H9 (cell line): Measurements from ENCODE around the gene COL4A2. TPM values are rescaled to one million over a fixed set of nuclear protein-coding genes. Genes with fewer than 3 reads are reported as not detected.

ENCODE experiments used
- DNase-seq: peaks from one replicate; pipeline ENCODE4 v3.0.0-alpha.2; 2017
- H2AFZ ChIP-seq: one replicate; pipeline ENCODE4 v1.6.1; 2013; ENCODE audit warnings: mild to moderate bottlenecking, low read length, control low read depth, moderate library complexity
- H2AK5ac ChIP-seq: 2 replicates; pipeline ENCODE4 v1.6.1; 2013; ENCODE audit warnings: low read length, control low read depth, mixed read lengths; ENCODE audit not compliant: insufficient read length
- H2BK120ac ChIP-seq: one replicate; pipeline ENCODE4 v1.6.1; 2013; ENCODE audit warnings: low read depth, mild to moderate bottlenecking, low read length, control low read depth, inconsistent platforms; ENCODE audit not compliant: poor library complexity, severe bottlenecking
- H2BK12ac ChIP-seq: 2 replicates; pipeline ENCODE4 v1.6.1; 2013; ENCODE audit warnings: low read length, control low read depth, mixed read lengths, low read depth; ENCODE audit not compliant: insufficient read length
- H2BK15ac ChIP-seq: 2 replicates; pipeline ENCODE4 v1.6.1; 2013; ENCODE audit warnings: low read depth, low read length, control low read depth
- H2BK20ac ChIP-seq: one replicate; pipeline ENCODE4 v1.6.1; 2013; ENCODE audit warnings: low read depth, mild to moderate bottlenecking, low read length, control low read depth, inconsistent platforms; ENCODE audit not compliant: poor library complexity, severe bottlenecking
- H2BK5ac ChIP-seq: 2 replicates; pipeline ENCODE4 v1.6.1; 2013; ENCODE audit warnings: low read length, control low read depth, mixed read lengths; ENCODE audit not compliant: insufficient read length
- H3K14ac ChIP-seq: 2 replicates; pipeline ENCODE4 v1.6.1; 2013; ENCODE audit warnings: low read length, control low read depth; ENCODE audit not compliant: insufficient read depth
- H3K18ac ChIP-seq: 2 replicates; pipeline ENCODE4 v1.6.1; 2013; ENCODE audit warnings: low read depth, mild to moderate bottlenecking, mixed read lengths, low read length, control low read depth; ENCODE audit not compliant: insufficient read length
- H3K23ac ChIP-seq: 2 replicates; pipeline ENCODE4 v1.6.1; 2013; ENCODE audit warnings: low read length, control low read depth, mixed read lengths, low read depth; ENCODE audit not compliant: insufficient read length
- H3K23me2 ChIP-seq: 2 replicates; pipeline ENCODE4 v1.6.1; 2013; ENCODE audit warnings: low read depth, mild to moderate bottlenecking, mixed read lengths, low read length, control low read depth; ENCODE audit not compliant: insufficient read length, poor library complexity, severe bottlenecking
- H3K27ac ChIP-seq: 2 replicates; pipeline ENCODE4 v1.5.1; 2013; ENCODE audit warnings: low read length, control low read depth, mixed read lengths, low read depth; ENCODE audit not compliant: insufficient read length
- H3K27me3 ChIP-seq: 2 replicates; pipeline ENCODE4 v1.6.1; 2013; ENCODE audit warnings: low read length, control low read depth, inconsistent platforms; ENCODE audit not compliant: insufficient read depth
- H3K4ac ChIP-seq: 2 replicates; pipeline ENCODE4 v1.6.1; 2013; ENCODE audit warnings: low read depth, mild to moderate bottlenecking, control low read depth, inconsistent platforms, low read length, moderate library complexity
- H3K4me1 ChIP-seq: 2 replicates; pipeline ENCODE4 v1.6.1; 2013; ENCODE audit warnings: low read length, control low read depth, inconsistent platforms; ENCODE audit not compliant: insufficient read depth
- H3K4me2 ChIP-seq: 2 replicates; pipeline ENCODE4 v1.6.1; 2013; ENCODE audit warnings: low read length, control low read depth, mixed read lengths; ENCODE audit not compliant: insufficient read length, insufficient read depth
- H3K56ac ChIP-seq: 2 replicates; pipeline ENCODE4 v1.6.1; 2013; ENCODE audit warnings: low read depth, mild to moderate bottlenecking, mixed read lengths, low read length, control low read depth; ENCODE audit not compliant: insufficient read length
- H3K79me1 ChIP-seq: 2 replicates; pipeline ENCODE4 v1.6.1; 2013; ENCODE audit warnings: low read depth, mild to moderate bottlenecking, moderate library complexity, low read length, control low read depth, inconsistent platforms; ENCODE audit not compliant: insufficient read depth, poor library complexity, severe bottlenecking
- H3K79me2 ChIP-seq: 2 replicates; pipeline ENCODE4 v1.6.1; 2013; ENCODE audit warnings: low read length, control low read depth, inconsistent platforms; ENCODE audit not compliant: insufficient read depth
- H3K9ac ChIP-seq: 2 replicates; pipeline ENCODE4 v1.6.1; 2013; ENCODE audit warnings: low read length, control low read depth, mixed read lengths; ENCODE audit not compliant: insufficient read length; ENCODE audit errors: extremely low read depth
- H3K9me3 ChIP-seq: one replicate; pipeline ENCODE4 v1.6.1; 2013; ENCODE audit warnings: low read depth, low read length, inconsistent platforms; ENCODE audit not compliant: control insufficient read depth
- H3T11ph ChIP-seq: one replicate; pipeline ENCODE4 v1.6.1; 2013; ENCODE audit warnings: mild to moderate bottlenecking, low read length, control low read depth, inconsistent platforms
- H4K20me1 ChIP-seq: one replicate; pipeline ENCODE4 v1.6.1; 2013; ENCODE audit not compliant: control insufficient read depth, insufficient read length, insufficient read depth
- H4K5ac ChIP-seq: 2 replicates; pipeline ENCODE4 v1.6.1; 2013; ENCODE audit warnings: low read depth, mild to moderate bottlenecking, mixed read lengths, low read length, control low read depth; ENCODE audit not compliant: insufficient read length
- H4K8ac ChIP-seq: replicated peaks from 2 replicates; pipeline ENCODE4 v1.6.1; 2013; ENCODE audit warnings: low read length, control low read depth, mixed read lengths, low read depth; ENCODE audit not compliant: insufficient read length
- H4K91ac ChIP-seq: 2 replicates; pipeline ENCODE4 v1.6.1; 2013; ENCODE audit warnings: low read depth, mild to moderate bottlenecking, moderate library complexity, mixed read lengths, low read length, control low read depth; ENCODE audit not compliant: insufficient read length
- H3K27ac Mint-ChIP-seq, 3 experiments: 2 replicates in 2 of 3; 3 replicates in 1 of 3; pipeline ENCODE4 v1.8.0; 2020 to 2021; ENCODE audit warnings: mixed read lengths in 3 of 3, mild to moderate bottlenecking in 1 of 3, moderate library complexity in 1 of 3
- H3K27me3 Mint-ChIP-seq: 2 replicates; pipeline ENCODE4 v1.8.0; 2021; ENCODE audit warnings: low read depth, mild to moderate bottlenecking, moderate library complexity, mixed read lengths
- H3K36me3 Mint-ChIP-seq, 3 experiments: 2 replicates in 2 of 3; 3 replicates in 1 of 3; pipeline ENCODE4 v1.8.0; 2020 to 2021; ENCODE audit warnings: low read depth in 3 of 3, mixed read lengths in 3 of 3; ENCODE audit not compliant: insufficient read depth in 1 of 3
- H3K4me1 Mint-ChIP-seq, 2 experiments: 2 replicates each; pipeline ENCODE4 v1.8.0; 2020; ENCODE audit warnings: mixed read lengths in 2 of 2
- H3K4me3 Mint-ChIP-seq, 2 experiments: 2 replicates in 1 of 2; 3 replicates in 1 of 2; pipeline ENCODE4 v1.8.0; 2020 to 2021; ENCODE audit warnings: mild to moderate bottlenecking in 2 of 2, mixed read lengths in 2 of 2, moderate library complexity in 1 of 2
- H3K9me3 Mint-ChIP-seq, 2 experiments: 2 replicates in 1 of 2; 3 replicates in 1 of 2; pipeline ENCODE4 v1.8.0; 2020; ENCODE audit warnings: mild to moderate bottlenecking in 2 of 2, mixed read lengths in 2 of 2, moderate library complexity in 1 of 2
- CTCF ChIP-seq: fragments of 200-600 bp; sonication (generic); conservative IDR thresholded peaks from 3 replicates; pipeline ENCODE4 v1.8.0; 2021; ENCODE audit warnings: antibody characterized with exemption, mild to moderate bottlenecking
- WGBS: extraction: QIAGEN DNeasy Blood & Tissue Kit; methylation state at CpG from one replicate; pipeline ENCODE4 v1.1.7; 2013; ENCODE audit warnings: missing lambda C conversion rate, low lambda C conversion rate, mixed read lengths; ENCODE audit not compliant: insufficient read length; ENCODE audit errors: extremely low coverage; 5-methylcytosine and 5-hydroxymethylcytosine counted together
- total RNA-seq: library from RNA; stranded (reverse); gene quantifications from 2 replicates; pipeline ENCODE4 v1.2.1, GENCODE V29; 2021

Gene COL4A2
- total RNA-seq, 1 experiment from 2014 or later, result 76.5 TPM

GRCh38 chr13:110468986-110469495 is 162.0 kb downstream of the COL4A2 start:
- Histone ChIP-seq H3K27ac (no peak overlapping the region), H2BK20ac (no peak overlapping the region), H2AFZ (no peak overlapping the region), H2BK15ac (no peak overlapping the region), H3K4me2 (no peak overlapping the region), H3T11ph (no peak overlapping the region), H3K27me3 (no peaks in the 10 kb centered on the region), H2BK5ac (no peak overlapping the region), H3K9me3 (no peaks in the 10 kb centered on the region), H3K79me1 (no peaks in the 10 kb centered on the region), H3K14ac (no peak overlapping the region), H3K4me1 (no peaks in the 10 kb centered on the region), H4K8ac (no peak overlapping the region), H4K91ac (no peak overlapping the region), H4K5ac (no peak overlapping the region), H2AK5ac (no peak overlapping the region), H2BK12ac (no peak overlapping the region), H3K23ac (no peak overlapping the region), H3K79me2 (no peaks in the 10 kb centered on the region), H2BK120ac (no peak overlapping the region), H4K20me1 (no peaks in the 10 kb centered on the region), H3K9ac (no peak overlapping the region), H3K23me2 (no peaks in the 10 kb centered on the region), H3K4ac (no peak overlapping the region), H3K56ac (no peak overlapping the region), H3K18ac (no peak overlapping the region)
- H3K4me1 Mint-ChIP-seq, result peaks cover 17% of the 10 kb centered on the region in 2 experiments
- no peak for DNase-seq
- no peaks in the 10 kb centered on the region for H3K27me3 Mint-ChIP-seq
- peak overlapping the region in 1 of 3 experiments; percentile 28; a peak in 2 of 7 replicates for H3K27ac Mint-ChIP-seq
- H3K9me3 Mint-ChIP-seq, result no peaks in the 10 kb centered on the region
- TF ChIP-seq CTCF, result no peak
- peaks cover 15 to 49% (median 35%) of the 10 kb centered on the region in 3 experiments; a peak in 6 of 7 replicates for H3K36me3 Mint-ChIP-seq
- no peak overlapping the region for H3K4me3 Mint-ChIP-seq
- no CpG with 5 or more reads among the region's 8 CpGs for whole genome bisulfite sequencing
